Gastrocnemius medialis (tissue), 4 donors: Measurements from ENCODE around the gene MOBP.

Experiments used
- CTCF ChIP-seq, 5 experiments: fragments of 450-650 bp in 3 of 5; fragments of 200-600 bp in 2 of 5; sonication (generic) in 2 of 5; IDR thresholded peaks in 4 of 5; conservative IDR thresholded peaks in 1 of 5; 1 replicate in 4 of 5; 2 replicates in 1 of 5; pipeline ENCODE4 v1.5.1; 2016 to 2019; ENCODE audit warnings: antibody characterized with exemption in 5 of 5, mild to moderate bottlenecking in 3 of 5, moderate library complexity in 3 of 5
- POLR2A ChIP-seq, 2 donors: fragments of 450-650 bp; IDR thresholded peaks; one replicate each; pipeline ENCODE4 v1.6.1; 2017; ENCODE audit warnings: antibody characterized with exemption in 2 of 2, mild to moderate bottlenecking in 2 of 2, moderate library complexity in 2 of 2

GRCh38 chr3:39427506-39427905 is 40.0 kb upstream of the MOBP start:
- TF ChIP-seq CTCF (IDR thresholded peaks at IDR 0.05 in 4 of 5, conservative IDR thresholded peaks at IDR 0.05 in 1 of 5), result no peak
- no peak for TF ChIP-seq POLR2A (IDR thresholded peaks at IDR 0.05)
